Transverse colon (tissue), 4 donors: ENCODE data around the gene SLC6A11. TPM values are rescaled to one million over a fixed set of nuclear protein-coding genes. Genes with fewer than 3 reads are reported as not detected.

Experiments used
- DNase-seq: peaks from one replicate; pipeline ENCODE4 v3.0.0-alpha.2; 2019
- H3K27ac ChIP-seq, 4 donors: fragments of 200-600 bp; sonication (generic); 2 replicates each; pipeline ENCODE4 v1.5.1; 2016 to 2018; ENCODE audit warnings: inconsistent platforms in 4 of 4
- H3K27me3 ChIP-seq: fragments of 200-600 bp; sonication (generic); 2 replicates; pipeline ENCODE4 v1.5.1; 2017; ENCODE audit warnings: inconsistent platforms
- H3K36me3 ChIP-seq, 4 donors: fragments of 200-600 bp; sonication (generic); 2 replicates each; pipeline ENCODE4 v1.5.1; 2017 to 2019; ENCODE audit warnings: inconsistent platforms in 4 of 4
- H3K4me1 ChIP-seq, 4 donors: fragments of 200-600 bp; sonication (generic); 2 replicates each; pipeline ENCODE4 v1.5.1; 2017 to 2020; ENCODE audit warnings: inconsistent platforms in 4 of 4
- H3K4me3 ChIP-seq, 4 donors: fragments of 200-600 bp; sonication (generic); 1 replicate in 1 of 4; 2 replicates in 3 of 4; pipeline versions ENCODE4 v1.5.1 to v1.6.1; 2017 to 2019; ENCODE audit warnings: inconsistent platforms in 4 of 4
- H3K9me3 ChIP-seq, 2 donors: fragments of 200-600 bp; sonication (generic); 2 replicates each; pipeline ENCODE4 v1.5.1; 2017 to 2019; ENCODE audit warnings: inconsistent platforms in 2 of 2
- EP300 ChIP-seq: sonication (generic); formaldehyde crosslinking; IDR thresholded peaks from one replicate; pipeline ENCODE4 v1.6.1; 2017; ENCODE audit warnings: antibody characterized with exemption, low read depth
- POLR2A ChIP-seq: fragments of 450-650 bp; IDR thresholded peaks from one replicate; pipeline ENCODE4 v1.6.1; 2016; ENCODE audit warnings: antibody characterized with exemption, mild to moderate bottlenecking, moderate library complexity
- POLR2AphosphoS5 ChIP-seq, 3 donors: sonication (generic); formaldehyde crosslinking; IDR thresholded peaks; one replicate each; pipeline ENCODE4 v1.6.1; 2016; ENCODE audit warnings: antibody characterized with exemption in 3 of 3
- WGBS, 2 donors: methylation state at CpG; one replicate each; pipeline ENCODE4 v1.1.5; 2018; ENCODE audit warnings: low coverage in 1 of 2; 5-methylcytosine and 5-hydroxymethylcytosine counted together
- in situ Hi-C, 4 donors: fragments of 200-750 bp; cut with MboI; loops; one replicate each; pipeline versions ENCODE4 v1.15.0 to v1.15.1; 2017; ENCODE audit warnings: low sequenced_read_pairs in 3 of 4, low pct_ligation_motif_present in 1 of 4, low pct_unique_long_range_greater_than_20kb in 1 of 4
- intact Hi-C: fragments of 100-400 bp; cut with DNase I; formaldehyde crosslinking; loops from one replicate; pipeline ENCODE4 v1.15.1; 2023; ENCODE audit warnings: low total_unique reads
- total RNA-seq, 4 donors: library from RNA; depleted of rRNA; stranded (reverse); fragments of >200 nt; gene quantifications; one replicate each; pipeline ENCODE4 v1.1.0, GENCODE V29; 2016
- TF ChIP-seq, protein P1 (sequence below), 5 experiments: fragments of 200-600 bp in 3 of 5; fragments of 450-650 bp in 2 of 5; sonication (generic) in 3 of 5; IDR thresholded peaks; 1 replicate in 2 of 5; 2 replicates in 3 of 5; pipeline ENCODE4 v1.5.1; 2016 to 2017; ENCODE audit warnings: antibody characterized with exemption in 5 of 5, inconsistent platforms in 3 of 5, mild to moderate bottlenecking in 2 of 5, moderate library complexity in 1 of 5

Gene SLC6A11
- total RNA-seq, 4 donors from 2014 or later: not detected

DNA sequence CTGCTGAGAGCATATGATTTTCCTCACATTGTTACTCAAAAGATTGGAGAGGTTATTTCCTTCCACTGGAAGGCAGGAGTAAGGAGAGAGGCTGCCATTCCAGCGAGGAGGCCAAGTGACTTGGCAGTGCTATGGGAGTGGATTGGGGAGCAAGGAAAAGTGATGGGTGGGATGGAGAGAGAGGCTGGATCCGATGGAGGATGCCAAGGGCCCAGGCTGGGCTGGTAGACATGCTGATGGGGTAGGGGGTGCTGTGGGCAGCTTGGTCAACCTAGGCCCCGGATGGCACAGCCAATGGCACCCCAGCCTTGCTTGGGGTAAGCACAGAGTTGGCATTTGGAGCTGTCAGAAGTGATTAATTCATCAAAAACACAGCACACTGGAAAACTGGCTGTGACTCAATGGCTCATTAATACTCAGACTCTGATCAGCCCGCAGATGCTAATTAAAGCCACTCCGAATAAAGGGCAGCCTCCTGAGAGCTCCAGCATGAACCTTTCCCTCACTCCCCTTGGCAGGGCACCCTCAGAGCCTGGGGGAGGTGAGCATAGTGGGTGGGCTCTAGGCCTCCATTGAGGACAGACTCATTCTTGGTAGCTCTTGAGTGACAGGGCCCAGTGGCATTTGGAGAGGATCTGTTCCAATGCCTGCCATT, 154.4 kb downstream of the SLC6A11 start:
- Histone ChIP-seq H3K27me3 (peaks cover 11% of the 10 kb centered on the region), H3K27ac (no peak overlapping the region), H3K4me1 (no peaks in the 10 kb centered on the region), H3K36me3 (no peaks in the 10 kb centered on the region), H3K4me3 (no peak overlapping the region), H3K9me3 (no peaks in the 10 kb centered on the region)
- intact Hi-C loops: no loop called here
- TF ChIP-seq POLR2AphosphoS5 (IDR thresholded peaks at IDR 0.05) (no peak), EP300 (no peak), POLR2A (no peak)
- TF ChIP-seq, protein P1, sequence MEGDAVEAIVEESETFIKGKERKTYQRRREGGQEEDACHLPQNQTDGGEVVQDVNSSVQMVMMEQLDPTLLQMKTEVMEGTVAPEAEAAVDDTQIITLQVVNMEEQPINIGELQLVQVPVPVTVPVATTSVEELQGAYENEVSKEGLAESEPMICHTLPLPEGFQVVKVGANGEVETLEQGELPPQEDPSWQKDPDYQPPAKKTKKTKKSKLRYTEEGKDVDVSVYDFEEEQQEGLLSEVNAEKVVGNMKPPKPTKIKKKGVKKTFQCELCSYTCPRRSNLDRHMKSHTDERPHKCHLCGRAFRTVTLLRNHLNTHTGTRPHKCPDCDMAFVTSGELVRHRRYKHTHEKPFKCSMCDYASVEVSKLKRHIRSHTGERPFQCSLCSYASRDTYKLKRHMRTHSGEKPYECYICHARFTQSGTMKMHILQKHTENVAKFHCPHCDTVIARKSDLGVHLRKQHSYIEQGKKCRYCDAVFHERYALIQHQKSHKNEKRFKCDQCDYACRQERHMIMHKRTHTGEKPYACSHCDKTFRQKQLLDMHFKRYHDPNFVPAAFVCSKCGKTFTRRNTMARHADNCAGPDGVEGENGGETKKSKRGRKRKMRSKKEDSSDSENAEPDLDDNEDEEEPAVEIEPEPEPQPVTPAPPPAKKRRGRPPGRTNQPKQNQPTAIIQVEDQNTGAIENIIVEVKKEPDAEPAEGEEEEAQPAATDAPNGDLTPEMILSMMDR (IDR thresholded peaks at IDR 0.05): no peak
- DNase-seq: no peak
- 76 to 80% methylated on average over 2 to 5 of the region's 5 CpGs for WGBS, 2 donors
- in situ Hi-C loops: loop anchor here in 1 of 4 donors (25.0 kb wide), 1 partner anchor 367 kb away; no protein-coding TSS in a partner anchor

DNA sequence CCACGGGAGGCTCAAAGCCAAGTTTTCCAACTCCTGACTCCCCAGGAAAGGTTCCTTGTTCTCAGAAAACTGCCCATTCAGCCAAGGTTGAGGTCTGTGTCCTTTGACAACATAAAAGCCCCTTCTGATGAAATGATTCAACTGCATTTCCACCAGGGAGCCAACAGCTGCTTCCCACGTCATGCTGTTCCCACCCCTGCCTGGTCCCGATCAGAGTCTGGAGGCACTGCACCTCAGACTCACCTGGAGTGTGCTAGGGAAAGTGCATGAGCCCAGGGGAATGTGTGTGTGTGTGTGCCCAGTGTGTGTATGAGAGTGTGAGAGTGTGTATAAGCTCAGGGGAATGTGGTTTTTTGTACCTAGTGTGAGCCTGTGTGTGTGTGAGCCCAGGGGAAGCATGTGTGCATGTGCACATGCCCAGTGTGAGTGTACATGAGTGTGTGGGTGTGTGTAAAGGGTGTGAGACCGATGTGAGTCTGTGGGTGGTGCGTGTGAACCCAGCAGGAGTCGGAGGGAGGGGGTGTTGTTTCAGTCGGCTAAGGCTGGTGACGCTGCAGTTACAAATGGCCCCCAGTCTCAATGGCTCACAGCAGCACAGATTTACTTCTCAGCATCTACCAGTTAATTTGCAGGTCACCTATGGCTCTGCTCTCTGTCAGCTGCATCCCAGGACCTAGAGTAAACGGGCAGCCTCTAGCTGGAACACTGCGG, 156.2 kb downstream of the SLC6A11 start:
- intact Hi-C loops (no loop called here), in situ Hi-C loops (loop anchor here in 1 of 4 donors (25.0 kb wide), 1 partner anchor 365 kb away; no protein-coding TSS in a partner anchor)
- H3K27me3 ChIP-seq: peaks cover 7% of the 10 kb centered on the region
- no peaks in the 10 kb centered on the region for H3K36me3 ChIP-seq
- no peak overlapping the region for H3K4me3 ChIP-seq
- no peak overlapping the region for H3K27ac ChIP-seq
- no peaks in the 10 kb centered on the region for H3K9me3 ChIP-seq
- 20 to 59% methylated on average over 1 to 9 of the region's 10 CpGs for WGBS, 2 donors
- no peak for TF ChIP-seq EP300
- TF ChIP-seq POLR2A: no peak
- H3K4me1 ChIP-seq: no peaks in the 10 kb centered on the region
- no peak for DNase-seq

DNA sequence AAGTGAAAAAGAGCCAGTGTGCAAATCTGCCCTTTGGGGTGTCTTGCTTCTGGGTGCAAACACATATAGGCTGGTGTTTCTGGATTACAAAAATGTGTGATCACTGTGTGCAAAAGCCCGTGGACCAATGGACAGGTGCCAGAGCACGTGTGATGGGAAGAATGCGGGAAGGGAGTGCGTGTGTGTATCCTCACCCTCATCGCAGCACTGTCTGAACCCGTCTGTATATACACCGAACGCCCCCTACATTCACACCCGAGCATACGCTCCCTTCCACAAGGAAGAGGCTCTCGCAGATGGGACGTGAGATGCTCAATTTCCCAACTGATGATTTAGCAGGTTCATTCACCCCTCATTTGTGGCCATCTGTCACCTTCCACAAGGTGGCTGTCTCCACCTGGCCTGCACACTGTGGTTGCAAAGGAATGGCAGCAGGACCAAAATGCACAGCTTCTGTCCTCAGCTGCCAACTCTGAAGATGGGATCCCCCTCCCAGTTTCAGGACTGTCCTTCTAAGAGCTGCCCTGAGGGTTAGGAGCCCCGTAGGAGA, 157.1 kb downstream of the SLC6A11 start:
- no peaks in the 10 kb centered on the region for H3K36me3 ChIP-seq
- WGBS, 2 donors: 39 to 74% methylated on average over 2 to 13 of the region's 13 CpGs
- in situ Hi-C loops: loop anchor here in 1 of 4 donors (25.0 kb wide), 1 partner anchor 364 kb away; no protein-coding TSS in a partner anchor
- peaks cover 0 to 5% (median 0%) of the 10 kb centered on the region in 4 donors for H3K4me1 ChIP-seq
- no peak for DNase-seq
- TF ChIP-seq, protein P1 (IDR thresholded peaks at IDR 0.05): no peak
- no peak for TF ChIP-seq POLR2A
- TF ChIP-seq EP300: no peak
- H3K9me3 ChIP-seq: no peaks in the 10 kb centered on the region
- no peak overlapping the region for H3K27ac ChIP-seq
- intact Hi-C loops: no loop called here
- H3K27me3 ChIP-seq: peaks cover 7% of the 10 kb centered on the region
- no peak overlapping the region for H3K4me3 ChIP-seq

DNA sequence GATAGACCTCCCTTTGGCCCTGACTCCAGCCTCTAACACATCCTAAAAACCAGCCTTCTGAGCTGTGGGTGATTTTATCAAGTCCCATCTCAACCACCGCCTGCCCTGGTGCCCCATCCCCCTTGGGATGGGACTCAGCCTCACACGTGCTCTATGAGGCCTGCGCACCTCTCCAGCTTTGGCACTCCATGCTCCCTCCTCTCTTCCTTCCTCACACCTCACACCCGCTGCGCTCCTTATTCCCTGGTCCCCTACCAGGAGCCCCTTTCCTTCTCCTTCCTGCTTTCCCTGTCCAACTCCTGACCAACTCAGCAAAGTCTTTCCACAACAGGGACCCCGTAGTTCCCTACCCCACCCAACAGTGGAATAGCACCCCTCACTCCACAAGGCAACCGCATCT, 158.1 kb downstream of the SLC6A11 start:
- no peaks in the 10 kb centered on the region for H3K9me3 ChIP-seq
- DNase-seq: no peak
- H3K36me3 ChIP-seq: no peaks in the 10 kb centered on the region
- TF ChIP-seq POLR2AphosphoS5 (IDR thresholded peaks at IDR 0.05) (no peak), EP300 (no peak), POLR2A (no peak)
- TF ChIP-seq, protein P1 (IDR thresholded peaks at IDR 0.05): no peak
- peaks cover 0 to 5% (median 0%) of the 10 kb centered on the region in 4 donors for H3K4me1 ChIP-seq
- no peak overlapping the region for H3K4me3 ChIP-seq
- H3K27ac ChIP-seq: no peak overlapping the region
- intact Hi-C loops: no loop called here
- WGBS, 2 donors: 80 to 84% methylated on average over 1 to 7 of the region's 7 CpGs
- peaks cover 7% of the 10 kb centered on the region for H3K27me3 ChIP-seq
- in situ Hi-C loops: loop anchor here in 1 of 4 donors (25.0 kb wide), 1 partner anchor 363 kb away; no protein-coding TSS in a partner anchor
